ENCODE results near the gene CD40.

Gene CD40

GRCh38 chr20:46175127-46175494 is 57.0 kb downstream of the CD40 start:
- DNase-seq: no peak

GRCh38 chr20:46176739-46177378 is 58.7 kb downstream of the CD40 start:
- DNase-seq: no peak

- no peak for DNase-seq
Observed at GRCh38 chr20:46177768-46178167, 59.7 kb downstream of the CD40 start.

GRCh38 chr20:46178891-46179290 is 60.8 kb downstream of the CD40 start:
- no peak for DNase-seq
